Mucosa of descending colon (tissue), 3 donors: ENCODE measurements around the gene HNRNPAB. TPM values are rescaled to one million over a fixed set of nuclear protein-coding genes. Genes with fewer than 3 reads are reported as not detected.

Experiments used
- ATAC-seq: fragments of 200-7000 bp; cut with Tn5 transposase; one replicate; pipeline ENCODE4 v1.9.1; 2020; ENCODE audit warnings: mild to moderate bottlenecking, moderate library complexity
- DNase-seq, 3 donors: peaks; one replicate each; pipeline ENCODE4 v3.0.0-alpha.2; 2020
- H3K36me3 ChIP-seq: fragments of 200-600 bp; one replicate; pipeline ENCODE4 v1.8.0; 2021; ENCODE audit warnings: low read depth, mild to moderate bottlenecking
- H3K4me1 ChIP-seq: fragments of 200-600 bp; one replicate; pipeline ENCODE4 v1.8.0; 2021; ENCODE audit warnings: low read depth, mild to moderate bottlenecking
- H3K4me3 ChIP-seq: fragments of 200-600 bp; one replicate; pipeline ENCODE4 v1.8.0; 2021; ENCODE audit warnings: mild to moderate bottlenecking
- H3K9me3 ChIP-seq: fragments of 200-600 bp; one replicate; pipeline ENCODE4 v1.8.0; 2021; ENCODE audit warnings: mild to moderate bottlenecking
- intact Hi-C, 2 donors: fragments of 100-400 bp; cut with DNase I in 1 of 2; cut with micrococcal nuclease in 1 of 2; formaldehyde crosslinking; loops; one replicate each; pipeline versions ENCODE4 v1.11.0 to v1.11.1; 2022; cut with DNase I, micrococcal nuclease
- long read RNA-seq, 2 donors: library from polyadenylated mRNA; unstranded; transcript quantifications; one replicate each; pipeline ENCODE4 v2.0.0, GENCODE V29; 2019 to 2021
- total RNA-seq, 3 donors: library from RNA; stranded (reverse); fragmentation: NEBNext Ultra II Directional in 2 of 3; extraction: Animal tissue kit (Norgen Biotek cat#: 25700) in 2 of 3; gene quantifications; one replicate each; pipeline versions ENCODE4 v1.2.1 to v1.2.4, GENCODE V29; 2021 to 2023
- TF ChIP-seq, protein P1 (sequence below): fragments of 200-600 bp; IDR thresholded peaks from one replicate; pipeline ENCODE4 v1.8.0; 2022; ENCODE audit warnings: antibody characterized with exemption, mild to moderate bottlenecking
- donor health status: DM: no; HTN: no; CAD: no; lungs with moderate emphysema.
- donor health status: DM: no; HTN: no; CAD: no.
- donor health status: DM: no; HTN: yes; CAD: no.

HNRNPAB gene
- total RNA-seq: 100 to 1,000 TPM; 209 to 327 (median 244) TPM
- long read RNA-seq, donor 1, transcript HNRNPAB-201 (7 exons, 1,602 nt): minor isoform, 22 of 90 reads
- long read RNA-seq, donor 1, transcript HNRNPAB-204 (7 exons, 1,785 nt): minor isoform, 7 of 90 reads
- long read RNA-seq, donor 1, transcript HNRNPAB-202 (8 exons, 1,796 nt): major isoform, 49 of 90 reads
- long read RNA-seq, donor 1, partial matches to known transcripts: 5 of 90 reads
- long read RNA-seq, donor 1, other reads (novel, unspliced or antisense): 3 of 90 reads
- long read RNA-seq, donor 2, partial matches to known transcripts: 10 of 19 reads
- long read RNA-seq, donor 2, other reads (novel, unspliced or antisense): 4 of 19 reads

DNA sequence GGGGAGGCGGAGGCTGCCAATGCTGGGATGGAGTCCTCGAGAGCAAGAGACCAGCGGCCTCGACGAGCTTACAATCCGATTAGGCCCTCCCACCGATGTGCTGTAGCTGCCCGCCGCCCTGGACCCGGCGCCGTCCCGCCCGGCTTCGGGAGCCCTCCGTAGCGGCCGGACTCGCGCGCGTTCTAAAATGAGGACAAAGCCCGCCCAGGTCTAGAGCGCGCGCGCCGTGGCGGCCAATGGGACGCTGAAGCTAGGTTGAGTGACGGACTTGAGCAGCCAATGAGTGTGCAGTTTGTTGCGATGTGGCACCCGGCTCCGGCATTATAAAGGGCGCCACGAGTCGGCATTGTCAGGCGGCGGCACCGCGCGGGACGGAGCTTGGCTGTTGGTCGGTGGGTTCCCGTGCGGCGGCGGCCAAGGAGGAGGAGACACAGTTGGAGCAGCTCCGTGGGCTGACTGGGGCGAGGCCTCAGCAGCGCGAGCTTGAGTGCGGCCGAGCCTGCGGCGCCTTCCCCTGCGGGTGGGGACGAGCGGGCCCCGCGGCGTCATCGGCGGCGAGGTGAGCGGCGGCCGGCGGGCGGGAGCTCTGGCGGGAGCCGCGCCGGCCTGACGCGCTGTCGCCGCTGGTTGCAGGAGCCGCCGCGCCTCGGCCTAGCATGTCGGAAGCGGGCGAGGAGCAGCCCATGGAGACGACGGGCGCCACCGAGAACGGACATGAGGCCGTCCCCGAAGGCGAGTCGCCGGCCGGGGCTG, at the start of gene HNRNPAB:
Gene HNRNPAB (plus strand): TSS at position 352 of the 753 bp plus-strand sequence. CDS start 305 bp downstream, at position 657.
- ATAC-seq (peak; percentile 77), DNase-seq (peak; percentile 95 to 96 (median 96))
- H3K4me1 ChIP-seq: peaks cover 36% of the 10 kb centered on the region
- H3K36me3 ChIP-seq: peaks cover 5% of the 10 kb centered on the region
- TF ChIP-seq, protein P1, sequence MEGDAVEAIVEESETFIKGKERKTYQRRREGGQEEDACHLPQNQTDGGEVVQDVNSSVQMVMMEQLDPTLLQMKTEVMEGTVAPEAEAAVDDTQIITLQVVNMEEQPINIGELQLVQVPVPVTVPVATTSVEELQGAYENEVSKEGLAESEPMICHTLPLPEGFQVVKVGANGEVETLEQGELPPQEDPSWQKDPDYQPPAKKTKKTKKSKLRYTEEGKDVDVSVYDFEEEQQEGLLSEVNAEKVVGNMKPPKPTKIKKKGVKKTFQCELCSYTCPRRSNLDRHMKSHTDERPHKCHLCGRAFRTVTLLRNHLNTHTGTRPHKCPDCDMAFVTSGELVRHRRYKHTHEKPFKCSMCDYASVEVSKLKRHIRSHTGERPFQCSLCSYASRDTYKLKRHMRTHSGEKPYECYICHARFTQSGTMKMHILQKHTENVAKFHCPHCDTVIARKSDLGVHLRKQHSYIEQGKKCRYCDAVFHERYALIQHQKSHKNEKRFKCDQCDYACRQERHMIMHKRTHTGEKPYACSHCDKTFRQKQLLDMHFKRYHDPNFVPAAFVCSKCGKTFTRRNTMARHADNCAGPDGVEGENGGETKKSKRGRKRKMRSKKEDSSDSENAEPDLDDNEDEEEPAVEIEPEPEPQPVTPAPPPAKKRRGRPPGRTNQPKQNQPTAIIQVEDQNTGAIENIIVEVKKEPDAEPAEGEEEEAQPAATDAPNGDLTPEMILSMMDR: no peak
- intact Hi-C loops: no loop called here
- peak within 1 kb of the TSS; percentile 98 for H3K4me3 ChIP-seq
- no peaks in the 10 kb centered on the region for H3K9me3 ChIP-seq

DNA sequence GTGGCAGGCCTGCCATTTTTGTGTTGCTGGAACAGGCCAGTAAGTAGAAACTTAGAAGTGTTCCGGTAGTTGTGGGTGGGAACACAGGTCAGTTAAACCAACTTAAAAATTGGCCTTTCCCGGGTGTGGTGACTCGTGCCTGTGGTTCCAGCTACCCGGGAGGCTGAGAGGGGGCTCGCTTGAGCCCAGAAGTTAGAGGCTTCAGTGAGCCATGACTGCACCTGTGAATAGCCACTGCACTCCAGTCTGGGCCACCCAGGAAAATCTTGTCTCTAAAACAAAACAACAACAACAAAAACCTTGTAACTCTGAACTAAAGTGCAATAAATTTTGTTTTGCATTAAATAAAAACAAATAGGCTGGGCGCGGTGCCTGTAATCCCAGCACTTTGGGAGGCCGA, 49.3 kb upstream of the HNRNPAB start:
- no peaks in the 10 kb centered on the region for H3K36me3 ChIP-seq
- DNase-seq: no peak
- intact Hi-C loops: no loop called here
- ATAC-seq: no peak
- TF ChIP-seq, protein P1: no peak
- H3K4me1 ChIP-seq: peaks cover 15% of the 10 kb centered on the region
- H3K4me3 ChIP-seq: no peak overlapping the region
- no peaks in the 10 kb centered on the region for H3K9me3 ChIP-seq

DNA sequence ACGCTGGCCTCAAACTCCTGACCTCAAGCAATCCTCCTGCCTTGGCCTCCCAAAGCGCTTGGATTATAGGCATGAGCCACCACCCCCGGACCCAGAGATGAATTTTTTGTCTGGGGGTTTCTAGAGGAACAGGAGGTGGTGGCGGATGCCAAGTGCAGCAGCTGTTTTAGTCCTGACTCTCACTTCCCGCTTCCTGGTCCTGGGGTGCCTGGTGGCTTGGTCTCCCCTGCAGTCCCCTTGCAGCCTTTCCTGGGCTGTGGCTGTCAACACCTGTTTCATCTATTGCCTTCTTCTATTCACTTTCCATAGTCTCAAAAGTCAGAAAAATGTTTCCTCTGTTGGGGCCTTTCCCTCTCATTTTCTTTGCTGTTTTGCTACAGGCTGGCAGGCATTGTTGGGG, 44.2 kb upstream of the HNRNPAB start:
- TF ChIP-seq, protein P1: no peak
- ATAC-seq (no peak), DNase-seq (no peak)
- Histone ChIP-seq H3K9me3 (no peaks in the 10 kb centered on the region), H3K4me1 (peaks cover 8% of the 10 kb centered on the region), H3K4me3 (no peak overlapping the region), H3K36me3 (no peaks in the 10 kb centered on the region)
- intact Hi-C loops: loop anchor here in 1 of 2 donors (10.0 kb wide), 1 partner anchor 85 kb away; no protein-coding TSS in a partner anchor

DNA sequence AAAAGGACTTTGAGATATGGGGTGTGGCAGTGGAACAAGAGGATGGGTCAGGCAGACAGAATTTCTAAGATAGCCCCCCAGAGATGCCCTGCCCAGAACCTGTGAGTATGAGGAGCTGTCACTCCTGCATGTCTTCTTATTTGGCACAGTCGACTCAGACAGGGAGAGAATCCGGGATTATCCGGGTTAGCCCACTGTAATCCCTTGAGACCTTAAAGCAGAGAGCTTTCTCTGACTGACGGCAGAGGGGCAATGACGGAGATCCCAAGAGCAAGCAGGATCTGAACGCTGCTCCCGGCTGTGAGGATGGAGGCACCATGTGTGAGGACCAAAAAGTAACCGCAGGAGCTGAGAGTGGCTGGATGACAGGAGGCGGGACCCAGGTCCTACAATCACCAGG, 41.9 kb upstream of the HNRNPAB start:
- intact Hi-C loops: loop anchor here in 1 of 2 donors (10.0 kb wide), 1 partner anchor 88 kb away; no protein-coding TSS in a partner anchor
- Histone ChIP-seq H3K4me3 (no peak overlapping the region), H3K4me1 (peaks cover 8% of the 10 kb centered on the region), H3K36me3 (no peaks in the 10 kb centered on the region), H3K9me3 (no peaks in the 10 kb centered on the region)
- TF ChIP-seq, protein P1: no peak
- DNase-seq (no peak), ATAC-seq (no peak)

DNA sequence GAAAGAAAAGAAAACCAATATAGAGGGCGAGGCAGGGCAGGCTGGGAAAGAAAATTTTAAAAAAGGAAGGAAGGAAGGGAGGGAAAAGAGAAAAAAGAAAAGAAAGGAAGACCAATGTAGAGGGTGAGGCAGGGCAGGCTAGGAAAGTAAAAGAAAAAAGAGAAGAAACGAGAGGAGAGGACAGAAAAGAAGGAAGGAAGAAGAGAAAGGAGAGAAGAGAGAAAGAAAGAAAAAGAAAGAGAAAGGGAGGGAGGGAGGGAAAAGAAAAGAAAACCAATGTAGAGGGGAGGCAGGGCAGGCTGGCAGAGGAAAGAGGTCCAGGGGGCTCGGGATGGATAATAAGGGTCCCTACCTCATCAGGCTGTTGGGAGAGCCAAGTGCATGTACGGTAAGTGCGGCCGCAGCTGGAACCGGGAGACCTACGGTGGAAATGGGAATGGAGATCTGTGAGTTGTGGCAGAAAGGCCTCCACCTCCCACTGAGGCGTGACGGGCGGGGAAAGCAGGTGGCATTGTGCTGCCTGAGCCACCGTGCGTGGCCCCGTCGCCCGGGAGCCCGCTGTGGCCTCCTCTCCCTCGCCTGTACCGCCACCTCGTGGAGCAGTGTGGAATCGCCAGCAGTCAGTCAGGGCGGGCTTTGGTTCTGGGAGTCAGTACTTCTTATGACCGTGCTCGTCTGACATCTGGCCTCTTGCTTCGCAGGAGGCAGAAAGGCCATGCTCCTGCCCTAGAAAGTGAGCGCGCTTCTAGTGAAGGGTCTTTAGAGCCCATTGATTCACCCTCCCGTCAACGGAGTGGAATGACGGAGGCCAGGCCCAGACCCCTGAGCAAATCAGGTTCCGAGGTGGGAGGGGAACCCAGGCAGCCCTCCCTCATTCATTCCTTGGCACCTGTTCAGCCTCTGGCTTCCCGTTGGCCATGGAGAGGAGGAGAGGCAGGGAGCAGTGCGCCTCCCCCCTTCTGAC, 40.3 kb upstream of the HNRNPAB start:
- Histone ChIP-seq H3K4me1 (peaks cover 8% of the 10 kb centered on the region), H3K9me3 (no peaks in the 10 kb centered on the region), H3K36me3 (no peaks in the 10 kb centered on the region), H3K4me3 (no peak overlapping the region)
- DNase-seq (peak; percentile 85 to 94 (median 87)), ATAC-seq (peak; percentile 100)
- intact Hi-C loops: loop anchor here in 1 of 2 donors (10.0 kb wide), 1 partner anchor 89 kb away; no protein-coding TSS in a partner anchor
- TF ChIP-seq, protein P1: peak; percentile 100
